T-helper 1 cell treated with Interleukin-12 subunit alpha and Interleukin-12 subunit beta and Interleukin-4 antibody, amounts not matched to agents 30 μg/mL and 1 μg/mL, for 36 hours (primary cell): ENCODE results near the gene CHCHD6.

Source experiments
- H3K27ac Mint-ChIP-seq: one replicate; pipeline ENCODE4 v1.8.0; 2021; ENCODE audit warnings: mild to moderate bottlenecking, mixed read lengths
- H3K27me3 Mint-ChIP-seq: one replicate; pipeline ENCODE4 v1.8.0; 2021; ENCODE audit warnings: low read depth, mixed read lengths
- H3K36me3 Mint-ChIP-seq: one replicate; pipeline ENCODE4 v1.8.0; 2021; ENCODE audit warnings: low read depth, mixed read lengths
- H3K4me1 Mint-ChIP-seq: one replicate; pipeline ENCODE4 v1.8.0; 2021; ENCODE audit warnings: low read depth, mixed read lengths
- H3K4me3 Mint-ChIP-seq: one replicate; pipeline ENCODE4 v1.8.0; 2021; ENCODE audit warnings: mild to moderate bottlenecking, moderate library complexity, mixed read lengths
- H3K9me3 Mint-ChIP-seq: one replicate; pipeline ENCODE4 v1.8.0; 2021; ENCODE audit warnings: mixed read lengths

Gene CHCHD6

DNA sequence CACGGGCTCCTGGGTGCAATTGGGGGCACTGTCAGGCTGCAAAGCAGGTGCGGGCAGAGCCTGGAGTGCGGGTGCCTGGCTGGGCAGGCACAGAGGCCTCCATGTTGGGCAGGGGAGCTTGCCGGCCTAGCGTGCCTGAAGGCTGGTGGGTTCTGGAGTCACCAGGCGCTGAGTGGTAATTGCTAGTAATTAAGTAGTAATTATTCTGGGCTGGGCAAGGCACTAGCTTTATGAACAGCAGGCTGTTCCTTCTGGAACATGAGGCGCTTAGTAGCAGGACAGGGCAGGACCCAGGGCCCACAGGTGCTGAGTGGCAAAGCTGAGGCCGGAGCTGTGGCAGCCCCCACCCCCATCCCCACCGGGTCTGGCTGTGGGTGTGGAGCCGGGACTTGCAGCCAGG, 304.2 kb downstream of the CHCHD6 start:
- no peaks in the 10 kb centered on the region for H3K27me3 Mint-ChIP-seq

DNA sequence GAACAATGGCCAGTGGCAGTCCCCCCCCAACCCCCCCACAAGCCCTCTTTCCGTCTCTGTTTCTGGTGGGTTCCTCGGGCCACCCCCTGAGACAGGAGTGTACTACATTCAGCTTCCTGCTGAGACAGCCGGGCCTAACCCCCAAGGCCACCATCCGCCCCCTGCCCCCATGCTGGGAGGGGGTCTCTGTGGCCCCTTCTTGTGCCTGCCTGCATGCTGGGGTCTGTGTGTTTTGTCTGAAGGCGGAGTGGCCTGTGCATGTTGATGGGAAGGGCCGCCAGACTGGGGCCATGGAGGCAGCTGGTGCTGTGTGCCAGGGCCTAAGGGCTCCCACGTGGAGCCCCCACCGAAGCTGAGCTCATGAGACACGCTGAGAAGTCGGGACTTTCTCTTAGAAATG, 305.5 kb downstream of the CHCHD6 start:
- Mint-ChIP-seq H3K4me1 (no peaks in the 10 kb centered on the region), H3K4me3 (no peak overlapping the region), H3K27ac (no peak overlapping the region), H3K27me3 (no peaks in the 10 kb centered on the region), H3K9me3 (no peaks in the 10 kb centered on the region), H3K36me3 (no peaks in the 10 kb centered on the region)

More for the DNA sequence above, 304.2 kb downstream of the CHCHD6 start:
- H3K4me1 Mint-ChIP-seq = no peaks in the 10 kb centered on the region
- H3K9me3 Mint-ChIP-seq = no peaks in the 10 kb centered on the region
- H3K36me3 Mint-ChIP-seq = no peaks in the 10 kb centered on the region
- H3K27ac Mint-ChIP-seq = no peak overlapping the region
- H3K4me3 Mint-ChIP-seq = no peak overlapping the region
